Spleen (tissue), 7 donors: ENCODE data around the gene OR10J5.

ENCODE experiments used
- POLR2A ChIP-seq, 3 donors: fragments of 450-650 bp; IDR thresholded peaks; one replicate each; pipeline ENCODE4 v1.5.1; 2017; ENCODE audit warnings: antibody characterized with exemption in 3 of 3, mild to moderate bottlenecking in 1 of 3
- TF ChIP-seq, protein P1 (sequence below), 11 experiments: fragments of 200-600 bp in 7 of 11; fragments of 450-650 bp in 4 of 11; sonication (generic) in 4 of 11; IDR thresholded peaks in 8 of 11; conservative IDR thresholded peaks in 3 of 11; 1 replicate in 7 of 11; 2 replicates in 4 of 11; pipeline versions ENCODE4 v1.4.0 to v1.8.0; 2016 to 2021; ENCODE audit warnings: antibody characterized with exemption in 11 of 11, inconsistent platforms in 4 of 11, mild to moderate bottlenecking in 1 of 11
- donor health status: DM: no; HTN: no; CAD: no; lungs with moderate emphysema.
- donor health status: DM: no; HTN: no; CAD: no.
- donor health status: DM: no; HTN: no; CAD: no.

GRCh38 chr1:159509440-159510228 is 26.2 kb downstream of the OR10J5 start:
- TF ChIP-seq, protein P1, sequence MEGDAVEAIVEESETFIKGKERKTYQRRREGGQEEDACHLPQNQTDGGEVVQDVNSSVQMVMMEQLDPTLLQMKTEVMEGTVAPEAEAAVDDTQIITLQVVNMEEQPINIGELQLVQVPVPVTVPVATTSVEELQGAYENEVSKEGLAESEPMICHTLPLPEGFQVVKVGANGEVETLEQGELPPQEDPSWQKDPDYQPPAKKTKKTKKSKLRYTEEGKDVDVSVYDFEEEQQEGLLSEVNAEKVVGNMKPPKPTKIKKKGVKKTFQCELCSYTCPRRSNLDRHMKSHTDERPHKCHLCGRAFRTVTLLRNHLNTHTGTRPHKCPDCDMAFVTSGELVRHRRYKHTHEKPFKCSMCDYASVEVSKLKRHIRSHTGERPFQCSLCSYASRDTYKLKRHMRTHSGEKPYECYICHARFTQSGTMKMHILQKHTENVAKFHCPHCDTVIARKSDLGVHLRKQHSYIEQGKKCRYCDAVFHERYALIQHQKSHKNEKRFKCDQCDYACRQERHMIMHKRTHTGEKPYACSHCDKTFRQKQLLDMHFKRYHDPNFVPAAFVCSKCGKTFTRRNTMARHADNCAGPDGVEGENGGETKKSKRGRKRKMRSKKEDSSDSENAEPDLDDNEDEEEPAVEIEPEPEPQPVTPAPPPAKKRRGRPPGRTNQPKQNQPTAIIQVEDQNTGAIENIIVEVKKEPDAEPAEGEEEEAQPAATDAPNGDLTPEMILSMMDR (IDR thresholded peaks at IDR 0.05 in 8 of 11, conservative IDR thresholded peaks at IDR 0.05 in 3 of 11): no peak
- no peak for TF ChIP-seq POLR2A (IDR thresholded peaks at IDR 0.05)
